Activated CD4-positive, alpha-beta T cell treated with anti-CD3 and anti-CD28 coated beads, Interleukin-2, amount 50 U/mL, for 1 hour (primary cell): Measurements from ENCODE around the gene ADAMTS10.
A peak's percentile ranks its signal among the peaks of the same experiment; 100 is the strongest.
"Not testable (repeated sequence)": the region's sequence is repeated elsewhere in the genome, so short reads cannot be mapped to it uniquely, and the experiment has no call there.

Source experiments
- DNase-seq: peaks from one replicate; pipeline ENCODE4 v3.0.0-alpha.2; 2020

The ADAMTS10 gene

DNA sequence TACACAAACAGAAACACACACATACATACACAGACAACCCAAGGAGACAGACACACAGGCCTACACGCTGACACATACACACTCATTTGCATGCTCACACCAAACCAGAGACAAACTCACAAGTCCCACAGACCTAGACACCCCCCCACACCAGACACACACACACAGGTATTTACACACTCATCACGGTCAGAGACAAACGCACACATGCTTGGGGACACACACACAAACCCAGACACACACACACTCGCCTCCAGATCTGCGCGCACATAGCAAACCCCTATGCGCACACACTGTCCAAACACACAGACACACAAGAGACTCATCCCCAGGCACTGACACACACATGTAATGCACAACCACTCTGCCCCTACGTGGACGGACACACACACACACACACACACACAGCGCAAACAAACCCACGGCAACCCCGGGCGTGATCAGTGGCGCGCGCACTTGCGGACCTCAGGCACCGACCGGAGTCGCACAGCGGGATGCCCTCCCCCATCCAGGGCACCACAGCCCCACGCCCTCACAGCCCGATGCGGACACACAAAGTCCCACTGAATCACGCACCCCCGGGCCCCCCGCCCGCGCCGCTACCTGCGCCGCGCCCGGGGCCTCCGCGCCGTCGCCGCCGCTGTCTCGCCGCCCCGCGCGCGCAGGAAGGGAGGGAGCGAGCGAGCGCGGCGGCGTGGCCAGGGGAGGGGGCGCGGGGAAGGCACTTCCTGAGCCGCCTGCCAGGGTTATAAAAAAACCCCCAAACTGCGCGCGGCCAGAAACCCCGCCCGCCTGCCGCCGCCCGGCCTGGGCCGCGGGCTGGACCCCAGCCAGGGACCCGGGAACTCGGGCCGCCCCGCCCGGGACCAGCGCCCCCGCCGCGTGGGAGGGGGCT is at the start of gene ADAMTS10:
ADAMTS10 (minus strand) TSS at position 675 of the 895 bp plus-strand sequence. CDS start 5,005 bp downstream, outside the sequence.
- peak; percentile 49 for DNase-seq

DNA sequence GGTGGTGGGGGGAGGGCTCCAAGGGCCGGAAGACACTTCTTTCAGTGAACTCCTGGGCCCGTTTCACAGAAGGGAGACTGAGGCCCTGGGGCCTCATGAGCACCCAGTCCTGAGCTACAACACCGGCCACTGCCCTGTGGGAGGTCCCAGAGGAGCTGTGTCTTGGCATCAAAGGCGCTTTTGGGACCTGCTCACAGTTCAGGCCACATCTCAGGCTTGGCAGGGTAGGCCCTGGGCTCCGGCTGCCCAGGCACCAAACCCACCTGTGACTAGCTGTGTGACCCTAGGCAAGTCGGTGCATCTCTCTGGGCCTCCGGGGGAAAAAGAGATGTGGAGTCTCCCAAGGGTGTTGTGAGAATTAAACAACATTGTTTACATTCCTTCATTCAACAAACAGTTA is 49.4 kb upstream of the ADAMTS10 start:
- no peak for DNase-seq

DNA sequence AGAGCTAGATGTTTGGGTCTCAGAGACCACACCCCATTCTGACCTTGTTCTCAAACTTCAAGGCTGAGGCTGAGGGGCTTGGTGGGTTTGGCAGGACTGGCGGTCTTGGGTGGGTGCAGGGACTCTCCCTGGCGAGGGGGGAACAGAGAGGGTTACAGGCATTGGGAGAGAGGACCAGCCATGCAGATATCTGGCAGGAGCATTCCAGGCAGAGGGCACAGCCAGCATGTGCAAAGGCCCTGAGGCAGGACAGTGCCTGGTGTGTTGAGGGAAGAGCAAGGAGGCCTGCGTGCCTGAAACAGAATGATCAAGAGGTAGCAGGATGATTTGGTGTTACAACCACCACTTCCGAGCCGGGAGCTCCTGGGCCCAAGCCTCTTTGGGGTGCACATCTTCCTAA is 47.4 kb upstream of the ADAMTS10 start:
- DNase-seq, result no peak

DNA sequence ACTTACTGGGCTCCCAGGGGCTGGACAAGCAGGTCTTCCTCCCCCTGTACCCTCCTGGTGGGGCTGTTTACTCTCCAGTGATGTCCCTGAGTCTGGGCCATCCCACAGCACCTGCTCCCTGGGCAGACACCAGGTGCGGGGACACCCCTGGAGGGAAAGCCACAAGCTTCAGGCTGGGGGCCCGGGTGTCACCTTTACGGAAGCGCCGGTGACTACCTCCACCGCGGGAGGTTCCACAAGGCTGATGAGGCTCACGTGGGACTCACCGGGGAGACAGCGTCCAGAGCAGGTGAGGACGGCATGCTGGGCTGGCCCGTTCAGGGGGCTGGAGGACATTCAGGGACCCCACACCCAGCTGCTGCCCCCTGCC is 44.8 kb upstream of the ADAMTS10 start:
- peak; percentile 28 for DNase-seq

DNA sequence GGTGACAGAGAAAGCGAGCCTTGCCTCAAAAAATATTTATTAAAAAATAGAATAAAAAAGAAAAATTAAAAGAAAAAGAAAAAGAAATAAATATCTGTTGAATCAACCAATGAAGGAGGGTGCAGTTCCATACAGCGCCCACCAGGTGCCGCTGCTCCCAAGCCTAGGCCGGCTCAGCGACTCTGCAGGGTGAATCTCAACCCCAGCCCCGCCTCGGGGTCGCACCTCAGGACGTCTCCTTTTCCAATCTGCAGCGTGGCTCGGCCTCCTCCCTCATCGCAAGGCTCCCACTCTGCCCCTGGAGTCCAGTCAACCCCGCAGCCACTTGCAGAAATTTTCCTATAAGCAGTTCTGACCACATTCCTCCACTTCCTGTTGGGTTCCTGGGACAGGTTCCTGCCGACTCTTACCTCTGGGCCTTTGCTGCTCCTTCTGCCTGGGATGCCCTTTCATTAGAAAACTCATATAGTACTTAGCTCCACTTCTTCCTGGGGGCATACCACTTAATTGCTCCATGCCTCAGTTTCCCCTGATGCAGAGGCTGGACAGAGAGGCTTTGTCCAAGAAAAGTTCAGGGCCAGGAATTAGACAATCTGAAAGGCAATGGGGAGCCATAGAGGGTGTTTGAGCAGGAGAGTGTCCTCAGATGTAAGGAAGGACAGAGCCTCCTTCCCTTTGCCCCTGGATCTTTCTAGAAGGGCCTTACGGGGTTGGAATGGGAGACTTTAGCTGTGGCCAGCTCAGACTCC is 44.2 kb upstream of the ADAMTS10 start:
- DNase-seq, result peak; percentile 68

DNA sequence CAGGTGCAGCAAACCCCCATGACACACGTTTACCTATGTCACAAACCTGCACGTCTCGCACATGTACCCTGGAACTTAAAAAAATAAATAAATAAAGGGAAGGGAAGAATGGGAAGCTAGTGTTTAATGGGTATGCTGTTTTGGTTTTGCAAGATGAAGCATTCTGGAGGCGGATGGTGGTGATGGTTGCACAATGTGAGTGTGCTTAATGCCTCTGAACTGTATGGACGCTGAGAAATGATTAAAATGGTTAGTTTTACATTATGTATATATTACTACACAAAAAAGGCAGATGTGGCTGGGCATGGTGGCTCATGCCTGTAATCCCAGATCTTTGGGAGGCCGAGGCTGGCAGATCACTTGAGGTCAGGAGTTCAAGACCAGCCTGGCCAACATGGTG is 37.7 kb upstream of the ADAMTS10 start:
- no peak for DNase-seq

DNA sequence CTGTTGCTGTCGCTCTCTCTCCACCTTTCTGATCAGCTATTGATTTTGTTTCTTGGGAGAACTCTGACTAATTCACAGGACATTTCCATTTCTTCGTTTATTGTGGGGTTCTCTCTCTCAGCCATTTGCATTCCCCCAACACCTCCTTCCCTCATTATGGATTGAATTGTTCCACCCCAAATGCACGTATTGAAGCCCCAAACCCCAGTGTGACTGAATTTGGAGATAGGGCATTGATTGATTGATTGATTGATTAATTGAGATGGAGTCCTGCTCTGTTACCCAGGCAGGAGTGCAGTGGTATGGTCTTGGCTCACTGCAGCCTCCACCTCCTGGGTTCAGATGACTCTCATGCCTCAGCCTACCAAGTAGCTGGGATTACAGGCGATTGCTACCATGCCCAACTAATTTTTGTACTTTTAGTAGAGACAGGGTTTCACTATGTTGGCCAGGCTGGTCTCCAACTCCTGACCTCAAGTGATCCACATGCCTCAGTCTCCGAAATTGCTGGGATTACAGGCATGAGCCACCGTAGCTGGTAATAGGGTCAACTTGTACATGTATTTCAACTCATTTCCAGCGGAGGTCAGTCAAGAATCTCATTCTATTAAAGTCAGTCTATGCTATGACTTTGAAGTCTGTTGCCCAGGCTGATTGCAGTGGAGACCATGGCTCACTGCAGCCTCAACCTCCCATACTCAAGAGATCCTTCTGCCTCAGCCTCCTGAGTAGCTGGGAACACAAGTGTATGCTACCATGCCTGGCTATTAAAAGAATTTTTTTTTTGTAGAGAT is 33.5 kb upstream of the ADAMTS10 start:
- no peak for DNase-seq

DNA sequence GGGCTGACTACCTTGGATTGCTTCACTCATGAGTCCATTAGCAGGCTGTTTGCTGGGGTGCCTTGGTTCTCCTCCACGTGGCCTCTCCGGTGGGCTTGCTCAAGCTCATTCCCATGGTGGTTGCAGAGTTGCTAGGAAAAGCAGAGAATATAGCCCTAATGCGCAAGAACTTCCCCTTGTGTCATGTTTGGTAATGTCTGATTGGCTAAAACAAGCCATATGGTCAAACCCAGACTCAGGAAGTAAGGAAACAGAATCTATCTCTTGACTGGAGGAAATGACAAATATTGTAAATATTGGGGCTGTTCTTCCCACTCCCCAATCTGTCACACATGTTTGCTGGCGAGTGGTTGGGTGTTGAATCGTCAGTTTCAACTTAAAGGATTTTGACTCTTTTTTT is 32.0 kb upstream of the ADAMTS10 start:
- DNase-seq, result no peak

DNA sequence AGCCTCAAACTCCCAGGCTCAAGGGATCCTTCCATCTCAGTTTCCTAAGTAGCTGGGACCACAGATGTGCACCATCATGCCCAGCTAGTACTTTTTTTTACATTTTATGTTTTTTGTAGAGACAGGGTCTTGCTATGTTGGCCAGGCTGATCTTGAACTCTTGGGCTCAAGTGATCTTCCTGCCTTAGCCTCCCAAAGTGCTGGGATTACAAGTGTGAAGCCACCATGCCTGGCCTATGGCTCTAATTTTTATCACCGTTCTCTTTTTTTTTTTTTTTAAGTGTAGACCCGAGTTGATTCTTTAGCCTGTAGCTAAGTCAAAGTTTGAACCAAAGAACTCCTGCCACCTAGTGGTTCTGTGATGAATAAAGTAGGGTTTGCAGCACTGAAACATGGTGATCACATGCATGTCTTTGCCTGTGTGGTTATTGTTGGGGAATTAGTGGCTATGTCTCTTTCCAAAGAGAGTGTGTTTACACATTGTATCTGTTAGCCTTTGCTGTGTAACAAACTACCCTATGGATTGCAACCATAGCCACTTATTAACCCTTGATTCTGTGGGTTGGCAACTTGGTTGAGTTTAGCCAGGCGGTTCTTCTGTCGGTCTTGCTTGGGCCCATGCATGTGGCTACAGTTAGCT is 31.5 kb upstream of the ADAMTS10 start:
- no peak for DNase-seq

DNA sequence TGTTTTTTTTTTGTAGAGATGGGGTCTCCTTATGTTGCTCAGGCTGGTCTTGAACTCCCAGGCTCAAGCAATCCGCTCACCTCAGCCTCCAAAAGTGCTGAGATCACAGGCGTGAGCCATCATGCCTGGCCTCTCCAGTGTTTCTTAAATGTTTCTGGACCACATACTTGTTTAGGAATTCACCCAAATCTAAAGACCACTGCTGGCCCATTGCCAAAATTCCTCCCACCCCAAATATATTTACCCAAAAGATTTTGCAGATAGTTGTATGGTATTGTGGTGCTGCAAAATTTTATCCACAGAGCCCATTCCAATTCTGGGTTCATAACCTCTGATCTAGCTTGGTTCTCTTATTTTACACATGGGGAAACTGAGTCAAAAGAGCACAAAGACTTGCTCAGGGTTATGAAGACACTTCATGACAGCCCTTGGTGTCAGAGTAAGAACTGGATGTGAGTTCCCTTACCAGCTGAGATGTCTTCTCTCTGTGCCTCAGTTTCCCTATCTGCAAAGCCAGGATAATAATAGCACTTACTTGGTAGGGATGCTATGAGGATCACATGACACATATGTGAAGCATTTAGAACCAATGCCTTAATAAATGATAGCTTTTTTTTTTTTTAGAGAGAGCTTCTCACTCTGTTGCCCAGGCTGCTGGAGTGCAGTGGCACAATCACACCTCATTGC is 30.8 kb upstream of the ADAMTS10 start:
- no peak for DNase-seq

DNA sequence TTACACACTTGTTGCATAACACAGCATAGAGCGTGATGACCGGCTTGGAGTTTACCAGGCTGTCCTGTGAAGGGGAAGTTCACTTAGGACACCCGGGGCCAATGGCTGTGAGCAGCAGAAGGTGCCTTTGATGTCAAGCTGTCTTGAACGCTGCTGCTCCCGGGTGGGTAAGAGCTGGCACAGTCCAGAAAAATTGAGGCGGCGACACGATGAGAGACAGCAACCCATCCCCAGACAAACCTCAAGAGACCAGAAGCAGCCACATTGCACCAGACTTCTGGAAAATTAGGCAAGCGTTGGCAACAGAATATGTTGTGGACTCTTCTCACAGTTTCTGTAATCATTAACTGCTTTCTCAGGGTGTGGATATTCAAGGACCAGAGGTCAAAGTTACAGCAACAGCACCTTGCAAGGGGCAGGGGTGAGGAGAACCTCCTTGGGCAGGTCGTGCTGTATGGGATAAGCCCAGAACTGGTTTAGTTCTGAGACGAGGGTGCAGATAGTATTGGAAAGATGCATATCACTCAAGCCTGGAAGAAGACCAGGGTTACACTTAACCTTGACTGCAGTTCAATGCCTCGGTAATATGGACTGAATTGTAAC is 30.0 kb upstream of the ADAMTS10 start:
- no peak for DNase-seq

DNA sequence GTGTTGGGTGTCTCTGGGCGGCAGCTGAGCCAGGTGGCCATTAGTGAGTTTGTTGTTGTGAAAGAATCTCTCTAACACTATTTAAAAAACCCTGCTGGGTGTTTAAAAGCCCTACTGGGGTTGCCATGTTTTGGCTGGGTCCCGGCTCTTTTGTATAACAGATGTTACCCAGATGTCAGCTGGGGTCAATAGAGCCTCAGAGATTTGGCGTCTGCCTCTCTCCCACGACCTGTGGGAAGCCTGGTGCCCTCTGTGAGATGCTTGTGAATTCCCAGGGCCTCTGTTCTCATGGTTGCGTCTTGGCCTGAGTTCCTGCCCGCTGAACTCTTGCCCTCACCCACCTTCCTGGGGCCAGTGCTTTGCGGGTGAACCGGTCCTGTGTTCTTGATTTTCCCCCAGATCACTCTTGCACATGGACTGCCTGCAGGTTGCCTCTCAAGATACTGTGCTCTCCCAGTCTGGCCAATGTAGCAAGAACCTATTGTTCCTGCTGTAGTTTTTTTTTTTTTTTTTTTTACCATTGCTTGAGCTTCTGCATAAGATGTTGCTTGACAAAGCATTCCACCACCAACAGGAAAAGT is 29.4 kb upstream of the ADAMTS10 start:
- DNase-seq, result no peak

DNA sequence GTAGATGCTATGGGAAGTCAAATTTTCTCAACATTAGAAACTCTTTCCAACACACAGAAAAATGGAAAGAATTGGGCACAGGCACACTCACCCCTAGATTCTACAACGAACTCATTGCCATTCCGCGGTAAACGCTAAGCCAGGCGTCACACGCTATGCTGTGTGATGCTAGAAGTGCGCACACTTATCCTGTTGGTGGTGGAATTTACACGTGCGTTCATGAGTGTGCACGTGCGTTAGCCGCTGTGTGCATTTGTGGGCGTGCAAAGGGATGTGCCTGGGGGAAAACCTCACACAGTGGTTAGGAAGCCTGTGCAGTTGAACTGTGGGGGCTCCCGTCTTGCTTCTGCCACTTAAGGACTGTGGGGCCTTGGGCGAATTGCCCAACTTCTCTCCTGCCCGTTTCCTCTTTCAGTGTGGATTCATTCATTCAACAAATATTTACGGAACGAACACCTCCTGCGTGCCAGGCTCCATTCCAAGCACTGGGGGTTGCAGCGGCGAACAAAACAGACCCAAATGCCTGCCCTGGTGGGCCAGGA is 27.6 kb upstream of the ADAMTS10 start:
- DNase-seq, result no peak

DNA sequence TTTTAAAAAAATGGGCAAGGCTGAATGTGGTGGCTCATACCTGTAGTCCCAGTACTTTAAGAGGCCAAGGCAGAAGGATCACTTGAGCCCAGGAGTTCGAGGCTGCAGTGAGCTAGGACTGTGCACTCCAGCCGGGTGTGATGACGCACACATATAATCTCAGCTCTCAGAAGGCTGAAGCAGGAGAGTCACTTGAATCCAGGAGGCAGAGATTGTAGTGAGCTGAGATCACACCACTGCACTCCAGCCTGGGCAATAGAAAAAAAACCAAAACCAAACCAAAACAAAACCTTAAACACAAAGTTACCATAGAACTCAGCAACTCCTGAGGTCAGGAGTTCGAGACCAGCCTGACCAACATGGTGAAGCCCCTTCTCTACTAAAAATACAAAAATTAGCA is 26.6 kb upstream of the ADAMTS10 start:
- DNase-seq, result not testable (repeated sequence)

DNA sequence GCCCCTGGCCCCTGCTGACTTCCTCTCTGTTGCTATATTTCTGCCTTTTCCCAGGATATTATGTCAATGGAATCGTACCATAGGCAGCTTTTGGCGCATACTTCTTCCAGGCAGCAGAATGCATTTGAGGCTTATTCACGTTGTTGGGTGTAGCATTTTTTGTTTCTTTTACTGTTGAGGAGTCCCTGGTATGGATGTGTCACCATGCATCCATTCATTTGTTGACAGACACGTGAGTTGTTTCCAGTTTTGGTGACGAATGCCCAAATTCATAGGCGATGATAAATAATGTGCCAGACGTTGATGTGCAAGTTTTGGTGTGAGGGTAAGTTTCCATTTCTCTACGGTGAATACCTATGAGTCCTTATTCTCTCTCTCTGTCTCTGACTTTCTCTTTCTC is 24.9 kb upstream of the ADAMTS10 start:
- no peak for DNase-seq

DNA sequence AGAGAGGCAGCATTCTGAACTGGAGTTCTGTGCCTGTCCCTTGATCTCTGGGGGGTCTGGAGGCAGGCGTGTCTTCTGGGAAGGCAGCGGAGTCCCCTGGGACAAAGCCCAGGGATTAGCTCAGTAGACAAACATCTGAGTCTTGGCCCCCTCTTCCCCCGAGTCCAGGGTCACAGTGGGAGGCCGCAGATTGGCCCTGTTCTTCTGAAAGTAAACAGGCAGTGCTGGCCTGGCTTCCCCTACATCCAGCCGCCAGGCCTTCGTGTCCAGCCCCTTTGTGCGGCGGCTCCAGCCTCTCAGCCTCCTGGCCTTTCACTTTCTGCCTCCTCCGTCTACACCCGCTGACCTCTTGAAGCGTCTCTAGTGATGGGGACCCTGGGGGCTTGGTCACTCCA is 20.9 kb upstream of the ADAMTS10 start:
- no peak for DNase-seq

DNA sequence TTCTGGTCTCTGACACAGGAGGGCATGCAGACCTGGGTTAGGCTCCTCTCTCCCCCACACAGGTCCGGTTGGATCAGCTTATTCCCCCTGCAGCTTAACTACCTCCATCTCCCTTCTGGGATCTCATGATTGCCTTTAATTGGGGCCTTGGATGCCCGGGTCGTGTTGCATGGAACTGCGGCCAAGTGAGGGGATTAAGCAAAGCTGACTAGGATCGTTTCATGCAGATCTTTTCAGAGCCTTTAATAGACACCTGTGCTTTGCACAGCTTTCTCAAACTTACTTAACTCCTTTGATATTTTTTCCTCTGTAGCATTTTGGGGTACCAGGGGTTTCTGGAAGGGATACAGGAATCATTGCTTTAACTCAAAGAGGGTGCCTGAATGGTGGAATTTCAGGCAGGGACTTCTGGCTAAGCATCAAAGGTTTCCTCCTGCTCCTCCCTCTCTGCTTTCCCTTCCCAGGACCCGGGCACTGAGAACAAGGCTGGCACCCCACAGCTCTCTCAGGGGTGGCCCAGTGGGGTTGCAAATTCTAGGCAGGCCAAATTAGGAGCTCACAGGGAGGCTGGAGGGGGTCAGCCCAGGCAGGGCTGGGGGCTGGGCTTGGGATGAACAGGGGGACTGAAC is 20.4 kb upstream of the ADAMTS10 start:
- DNase-seq, result no peak

DNA sequence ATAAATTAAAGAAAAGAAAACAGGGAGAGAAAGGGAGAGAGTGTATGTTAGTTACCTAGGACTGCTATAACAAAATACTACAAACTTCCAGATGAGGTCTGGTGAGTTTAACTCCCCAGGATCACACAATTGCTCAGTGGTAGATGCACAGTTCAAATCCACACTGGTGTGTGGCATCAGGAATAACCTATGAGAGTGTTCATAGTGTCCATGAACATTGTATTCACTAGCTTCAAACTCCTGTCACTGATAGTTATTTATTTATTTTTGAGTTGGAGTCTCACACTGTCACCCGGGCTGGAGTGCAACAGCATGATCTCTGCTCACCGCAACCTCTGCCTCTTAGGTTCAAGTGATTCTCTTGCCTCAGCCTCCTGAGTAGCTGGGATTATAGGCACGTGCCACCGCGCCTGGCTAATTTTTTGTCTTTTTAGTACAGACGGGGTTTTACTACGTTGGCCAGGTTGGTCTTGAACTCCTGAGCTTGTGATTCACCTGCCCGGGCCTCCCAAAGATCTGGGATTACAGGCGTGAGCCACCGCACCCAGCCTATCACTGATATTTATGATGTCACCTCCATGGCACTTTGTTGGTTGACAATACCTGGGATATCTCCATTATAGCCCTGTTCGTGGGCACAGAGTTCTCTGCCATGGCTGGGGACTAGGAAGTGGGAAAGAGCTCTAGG is 19.6 kb upstream of the ADAMTS10 start, which contains the start of gene NFILZ:
NFILZ (plus strand) TSS at position 638 of the 688 bp plus-strand sequence. CDS start 46,133 bp downstream, outside the sequence.
- no peak for DNase-seq

DNA sequence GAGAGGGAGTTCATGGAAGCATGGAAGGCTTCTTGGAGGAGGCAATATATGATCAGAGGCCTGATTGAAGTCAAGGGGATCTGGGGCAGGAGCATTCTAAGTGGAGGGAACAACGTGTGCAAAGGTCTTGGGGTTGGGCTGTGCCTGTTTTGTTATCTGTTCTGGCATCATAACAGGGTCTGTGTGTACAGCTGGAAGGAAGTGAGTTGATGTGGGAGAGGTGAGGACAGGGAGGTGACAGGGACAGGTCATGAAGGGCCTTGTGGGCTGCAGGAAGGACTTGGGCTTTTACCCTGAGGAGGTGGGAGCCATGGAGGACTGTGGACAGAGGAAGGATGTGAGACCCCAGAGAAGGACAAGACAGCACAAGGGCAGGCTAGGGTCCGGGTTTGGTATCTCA is 18.7 kb upstream of the ADAMTS10 start:
- no peak for DNase-seq

DNA sequence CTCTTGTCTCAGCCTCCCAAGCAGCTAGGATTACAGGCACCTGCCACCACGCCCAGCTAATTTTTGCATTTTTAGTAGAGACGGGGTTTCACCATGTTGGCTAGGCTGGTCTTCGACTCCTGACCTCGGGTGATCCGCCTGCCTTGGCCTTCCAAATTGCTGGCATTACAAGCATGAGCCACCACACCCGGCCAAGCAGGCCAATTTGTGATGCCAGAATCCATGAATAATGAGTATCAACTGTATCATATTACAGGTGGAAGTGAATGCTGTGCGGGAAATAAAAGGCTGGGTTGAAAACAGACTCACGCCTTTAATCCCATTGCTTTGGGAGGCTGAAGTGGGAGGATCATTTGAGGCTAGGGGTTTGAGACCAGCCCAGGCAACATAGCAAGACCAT is 16.3 kb upstream of the ADAMTS10 start:
- DNase-seq, result no peak
